D341Med (cell line): ENCODE data around the gene LAIR2.

ENCODE experiments used
- DNase-seq: peaks from one replicate; pipeline ENCODE4 v3.0.0; 2012; ENCODE audit warnings: low spot score

Gene LAIR2, protein sequence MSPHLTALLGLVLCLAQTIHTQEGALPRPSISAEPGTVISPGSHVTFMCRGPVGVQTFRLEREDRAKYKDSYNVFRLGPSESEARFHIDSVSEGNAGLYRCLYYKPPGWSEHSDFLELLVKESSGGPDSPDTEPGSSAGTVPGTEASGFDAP

DNA sequence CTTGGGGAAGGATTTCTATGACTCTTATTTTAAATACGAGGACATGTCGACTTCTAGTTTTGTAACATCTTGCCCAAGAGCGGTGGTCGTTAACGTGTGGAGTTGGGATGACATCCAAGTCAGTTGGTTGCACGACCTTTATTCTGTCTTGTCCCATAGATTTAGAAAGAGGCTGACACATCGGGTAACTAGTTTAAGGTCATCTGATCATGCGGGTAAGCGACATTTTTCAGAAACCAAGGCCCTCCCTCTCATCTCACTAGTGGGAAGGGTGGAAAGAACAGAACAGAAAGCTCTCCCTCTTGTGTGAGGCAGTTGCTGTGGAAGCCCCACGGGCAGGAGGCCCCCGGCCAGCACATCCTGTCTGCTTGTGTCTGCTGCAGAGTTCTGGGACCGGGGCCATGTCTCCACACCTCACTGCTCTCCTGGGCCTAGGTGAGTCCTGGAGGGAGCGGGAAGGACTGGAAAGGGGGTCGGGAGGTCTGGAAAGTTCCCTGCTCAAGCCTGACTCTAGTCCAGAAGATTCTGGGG lies at the start of gene LAIR2:
Gene LAIR2, plus strand, starts transcription at position 314 of the 531 bp plus-strand sequence. Its CDS starts 88 bp downstream, at position 402.
- DNase-seq, result no peak

DNA sequence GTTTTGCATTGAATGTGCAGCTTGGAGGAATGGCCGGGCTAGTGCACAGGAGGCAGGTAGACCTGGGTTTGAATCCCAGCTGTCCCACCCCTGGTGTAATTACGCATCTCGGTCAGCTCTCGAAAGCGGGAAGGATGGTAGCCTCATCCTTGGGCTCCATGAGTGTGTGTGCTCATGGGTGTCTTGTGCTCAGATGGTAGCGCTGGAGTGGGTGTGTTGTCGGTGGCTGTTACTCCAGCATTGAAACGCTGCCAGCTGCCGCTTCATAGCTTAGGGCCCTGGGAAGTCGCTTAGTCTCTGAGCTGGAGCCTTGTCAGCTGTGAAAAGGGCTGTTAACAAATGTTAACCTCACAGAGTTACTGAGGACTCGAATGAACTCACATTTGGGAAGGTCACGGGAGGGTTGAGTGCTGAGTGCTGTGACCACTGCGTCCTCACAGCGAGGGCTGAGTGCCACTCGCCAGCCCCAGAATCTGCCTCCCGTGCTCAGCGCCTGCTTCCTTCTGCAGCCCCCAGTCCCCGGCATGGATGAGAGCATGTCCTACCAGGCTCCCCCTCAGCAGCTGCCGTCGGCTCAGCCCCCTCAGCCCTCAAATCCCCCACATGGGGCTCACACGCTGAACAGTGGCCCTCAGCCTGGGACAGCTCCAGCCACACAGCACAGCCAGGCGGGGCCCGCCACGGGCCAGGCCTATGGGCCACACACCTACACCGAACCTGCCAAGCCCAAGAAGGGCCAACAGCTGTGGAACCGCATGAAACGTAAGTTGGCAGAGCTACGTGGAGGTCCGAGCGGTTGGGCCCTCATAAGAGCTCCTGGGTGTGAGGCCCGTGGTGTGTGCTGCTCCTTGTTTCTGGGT lies 48.5 kb upstream of the LAIR2 start:
- DNase-seq, result no peak

DNA sequence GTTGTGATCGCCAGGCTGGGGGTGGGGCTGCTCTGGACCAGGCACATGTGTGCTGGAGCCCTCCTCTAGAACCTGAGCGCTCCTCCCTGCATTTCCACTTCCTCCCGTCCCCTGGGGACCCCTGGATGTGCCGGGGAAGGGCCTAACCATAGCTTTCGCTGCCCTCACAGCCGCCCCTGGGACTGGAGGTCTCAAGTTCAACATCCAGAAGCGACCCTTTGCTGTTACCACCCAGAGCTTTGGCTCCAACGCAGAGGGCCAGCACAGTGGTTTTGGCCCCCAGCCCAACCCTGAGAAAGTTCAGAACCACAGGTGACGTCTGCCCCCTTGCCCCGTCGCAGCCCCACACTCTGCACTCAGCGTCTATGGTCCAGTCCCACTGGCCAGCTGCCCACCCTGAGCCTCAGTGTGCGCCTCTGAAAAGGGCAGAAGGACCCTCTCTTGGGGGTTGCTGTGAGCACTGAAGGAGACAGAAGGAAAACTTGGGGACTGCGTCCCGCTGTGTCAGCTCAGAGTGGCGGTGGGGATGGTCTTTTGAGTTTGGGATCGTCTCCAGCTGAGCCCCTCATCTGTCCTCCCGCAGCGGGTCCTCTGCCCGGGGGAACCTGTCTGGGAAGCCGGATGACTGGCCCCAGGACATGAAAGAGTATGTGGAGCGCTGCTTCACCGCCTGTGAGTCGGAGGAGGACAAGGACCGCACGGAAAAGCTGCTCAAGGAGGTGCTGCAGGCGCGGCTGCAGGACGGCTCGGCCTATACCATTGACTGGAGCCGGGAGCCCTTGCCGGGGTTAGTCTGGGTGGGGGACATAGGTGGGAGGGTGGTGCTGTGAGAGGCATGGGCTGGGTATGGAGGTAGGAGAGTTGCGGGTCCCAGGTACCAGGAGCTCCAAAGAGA lies 47.6 kb upstream of the LAIR2 start:
- no peak for DNase-seq

DNA sequence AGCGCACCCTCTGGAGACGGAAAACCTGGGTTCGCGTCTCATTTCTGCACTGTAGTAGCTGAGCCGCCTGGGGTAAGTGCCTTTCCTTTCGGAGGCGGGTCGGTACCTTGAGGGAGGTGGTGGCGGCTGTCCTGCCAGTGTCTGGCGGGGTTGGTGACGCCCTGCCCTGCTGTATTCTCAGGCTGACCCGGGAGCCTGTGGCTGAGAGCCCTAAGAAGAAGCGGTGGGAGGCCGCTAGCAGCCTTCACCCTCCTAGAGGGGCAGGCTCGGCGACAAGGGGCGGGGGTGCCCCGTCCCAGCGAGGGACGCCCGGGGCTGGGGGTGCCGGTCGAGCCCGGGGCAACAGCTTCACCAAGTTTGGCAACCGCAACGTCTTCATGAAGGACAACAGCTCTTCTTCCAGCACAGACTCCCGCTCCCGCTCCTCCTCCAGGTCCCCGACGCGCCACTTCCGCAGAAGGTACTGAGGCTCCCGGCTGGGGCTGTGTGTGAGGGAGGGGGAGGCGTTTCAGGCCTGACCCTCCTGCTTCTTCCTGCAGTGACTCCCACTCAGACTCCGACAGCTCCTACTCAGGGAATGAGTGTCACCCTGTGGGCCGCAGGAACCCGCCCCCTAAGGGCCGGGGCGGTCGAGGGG lies 46.7 kb upstream of the LAIR2 start:
- no peak for DNase-seq

DNA sequence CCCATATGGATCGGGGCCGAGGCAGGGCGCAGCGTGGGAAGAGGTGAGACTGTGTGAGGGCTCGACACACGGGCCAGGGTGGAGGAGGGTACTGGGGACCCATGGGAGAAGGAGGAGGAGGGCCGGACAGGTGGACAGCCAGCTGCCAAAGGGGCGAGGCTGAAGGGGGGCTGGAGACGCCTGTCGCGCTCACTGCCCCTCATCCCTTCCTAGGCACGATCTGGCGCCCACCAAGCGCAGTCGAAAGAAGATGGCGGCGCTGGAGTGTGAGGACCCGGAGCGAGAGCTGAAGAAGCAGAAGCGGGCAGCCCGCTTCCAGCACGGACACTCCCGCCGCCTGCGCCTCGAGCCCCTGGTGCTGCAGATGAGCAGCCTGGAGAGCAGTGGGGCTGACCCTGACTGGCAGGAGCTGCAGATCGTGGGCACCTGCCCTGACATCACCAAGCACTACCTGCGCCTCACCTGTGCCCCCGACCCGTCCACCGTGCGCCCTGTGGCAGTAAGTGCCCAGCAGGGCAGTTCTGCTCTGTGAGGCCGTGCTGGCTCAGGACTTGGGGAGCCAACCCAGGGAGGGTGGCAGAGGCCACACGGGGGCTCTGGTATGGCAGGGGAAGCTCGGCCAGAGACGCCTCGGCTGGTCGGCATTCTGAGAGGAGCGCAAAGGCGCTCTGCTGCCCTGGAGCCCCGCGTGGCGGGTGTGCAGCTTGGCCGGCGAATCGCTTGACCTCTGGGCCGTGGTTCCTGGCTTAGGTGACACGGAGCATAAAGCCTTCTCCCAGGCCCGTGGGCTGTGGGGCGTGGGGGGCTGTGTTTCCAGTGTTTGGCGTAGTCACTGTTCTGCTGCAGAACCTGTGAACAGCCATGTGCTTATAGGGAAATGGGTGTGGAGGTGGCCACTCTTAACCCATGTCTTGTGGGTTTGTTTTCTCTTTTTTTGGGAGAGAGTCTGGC lies 45.9 kb upstream of the LAIR2 start:
- DNase-seq, result no peak

DNA sequence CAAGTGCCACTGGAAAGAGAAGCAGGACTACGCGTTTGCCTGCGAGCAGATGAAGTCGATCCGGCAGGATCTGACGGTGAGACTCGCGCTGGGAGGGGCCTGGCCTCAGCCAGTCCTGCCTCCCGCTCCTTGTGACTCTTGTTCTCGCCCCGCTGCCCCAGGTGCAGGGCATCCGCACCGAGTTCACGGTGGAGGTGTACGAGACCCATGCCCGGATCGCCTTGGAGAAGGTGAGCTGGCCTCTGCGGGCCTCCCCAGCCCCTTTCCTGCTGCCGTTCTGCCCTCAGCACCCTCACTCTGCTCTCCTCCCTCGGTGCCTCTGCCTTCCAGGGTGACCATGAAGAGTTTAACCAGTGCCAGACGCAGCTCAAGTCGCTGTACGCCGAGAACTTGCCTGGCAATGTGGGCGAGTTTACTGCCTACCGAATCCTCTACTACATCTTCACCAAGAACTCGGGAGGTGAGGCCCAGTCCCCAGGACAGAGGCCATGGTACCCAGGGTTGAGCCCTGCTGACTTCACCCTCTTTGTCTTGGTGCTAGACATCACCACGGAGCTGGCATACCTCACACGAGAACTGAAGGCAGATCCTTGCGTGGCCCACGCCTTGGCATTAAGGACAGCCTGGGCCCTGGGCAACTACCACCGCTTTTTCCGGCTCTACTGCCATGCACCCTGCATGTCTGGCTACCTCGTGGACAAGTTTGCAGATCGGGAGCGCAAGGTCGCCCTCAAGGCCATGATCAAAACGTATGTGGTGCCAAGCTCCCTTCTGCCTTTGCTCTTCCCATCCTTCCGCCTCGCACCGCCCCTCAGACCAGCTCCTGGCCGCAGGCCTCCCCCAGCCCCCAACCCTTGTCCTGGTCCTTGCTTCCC lies 44.6 kb upstream of the LAIR2 start:
- no peak for DNase-seq

DNA sequence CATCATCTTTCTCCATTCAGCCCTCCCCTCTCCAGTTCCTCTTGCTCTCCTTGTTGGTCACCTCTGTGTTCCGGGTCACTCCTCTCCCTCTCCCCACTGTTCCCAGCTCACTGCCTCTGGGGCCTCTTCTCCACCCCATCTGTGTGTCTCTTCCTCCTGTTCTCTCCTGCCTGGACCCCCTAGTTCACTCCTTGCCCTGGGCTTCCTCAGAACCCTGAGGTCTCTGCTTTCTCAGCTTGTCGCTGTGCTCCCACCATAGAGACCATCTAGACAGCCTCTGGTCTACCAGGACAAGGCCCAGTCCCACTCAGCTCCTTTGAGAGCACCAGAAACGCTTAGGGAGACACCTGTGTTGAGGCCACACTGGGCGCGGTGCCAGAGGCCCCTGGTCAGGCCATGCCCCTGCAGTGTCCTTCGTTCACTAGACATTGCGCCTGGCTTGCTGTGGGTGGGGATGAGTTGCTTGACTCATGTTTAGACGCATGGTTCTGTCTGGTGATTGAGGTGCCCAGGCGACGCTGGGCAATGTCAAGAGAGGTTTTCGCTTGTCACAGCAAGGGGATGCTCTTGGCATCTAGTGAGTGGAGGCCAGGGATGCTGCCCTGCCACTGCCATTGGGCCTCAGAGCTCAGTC lies 43.9 kb upstream of the LAIR2 start:
- no peak for DNase-seq

DNA sequence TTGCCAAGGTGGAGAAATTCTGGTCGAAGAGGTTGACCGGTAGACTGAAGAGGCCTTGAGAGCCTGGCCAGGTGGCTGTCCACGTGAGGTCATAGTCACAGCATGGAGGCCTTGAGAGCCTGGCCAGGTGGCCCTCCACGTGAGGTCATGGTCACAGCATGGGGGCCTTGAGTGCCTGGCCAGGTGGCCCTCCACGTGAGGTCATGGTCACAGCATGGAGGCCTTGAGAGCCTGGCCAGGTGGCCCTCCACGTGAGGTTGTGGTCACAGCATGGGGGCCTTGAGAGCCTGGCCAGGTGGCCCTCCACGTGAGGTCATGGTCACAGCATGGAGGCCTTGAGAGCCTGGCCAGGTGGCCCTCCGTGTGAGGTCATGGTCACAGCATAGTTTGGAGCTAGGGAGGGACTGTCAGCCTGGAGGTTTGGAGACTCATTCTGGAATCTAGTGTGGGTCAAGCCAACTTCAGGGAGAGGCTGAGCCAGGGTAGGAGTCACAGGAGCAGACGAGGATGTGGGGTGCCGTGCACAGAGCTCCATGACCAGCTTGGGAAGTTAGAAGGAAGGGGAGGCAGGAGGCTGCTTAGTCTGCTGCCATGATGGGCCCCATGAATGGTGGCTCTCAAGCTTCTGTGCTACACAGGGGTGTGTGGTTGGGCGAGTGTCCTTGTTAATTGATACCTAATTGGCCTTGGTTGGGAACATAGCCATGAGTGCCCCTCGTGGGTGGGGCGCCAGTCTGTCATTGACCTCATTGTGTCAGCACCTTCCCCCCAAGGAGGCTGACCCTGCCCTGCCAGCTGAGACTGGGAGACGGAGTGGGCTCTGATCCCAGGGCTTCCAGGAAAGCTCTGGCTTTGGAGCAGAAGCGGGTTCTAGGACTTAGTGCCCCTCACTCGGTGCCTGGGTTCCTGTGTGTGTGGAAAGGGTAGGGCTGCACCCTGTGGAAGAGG lies 43.1 kb upstream of the LAIR2 start:
- DNase-seq, result no peak

DNA sequence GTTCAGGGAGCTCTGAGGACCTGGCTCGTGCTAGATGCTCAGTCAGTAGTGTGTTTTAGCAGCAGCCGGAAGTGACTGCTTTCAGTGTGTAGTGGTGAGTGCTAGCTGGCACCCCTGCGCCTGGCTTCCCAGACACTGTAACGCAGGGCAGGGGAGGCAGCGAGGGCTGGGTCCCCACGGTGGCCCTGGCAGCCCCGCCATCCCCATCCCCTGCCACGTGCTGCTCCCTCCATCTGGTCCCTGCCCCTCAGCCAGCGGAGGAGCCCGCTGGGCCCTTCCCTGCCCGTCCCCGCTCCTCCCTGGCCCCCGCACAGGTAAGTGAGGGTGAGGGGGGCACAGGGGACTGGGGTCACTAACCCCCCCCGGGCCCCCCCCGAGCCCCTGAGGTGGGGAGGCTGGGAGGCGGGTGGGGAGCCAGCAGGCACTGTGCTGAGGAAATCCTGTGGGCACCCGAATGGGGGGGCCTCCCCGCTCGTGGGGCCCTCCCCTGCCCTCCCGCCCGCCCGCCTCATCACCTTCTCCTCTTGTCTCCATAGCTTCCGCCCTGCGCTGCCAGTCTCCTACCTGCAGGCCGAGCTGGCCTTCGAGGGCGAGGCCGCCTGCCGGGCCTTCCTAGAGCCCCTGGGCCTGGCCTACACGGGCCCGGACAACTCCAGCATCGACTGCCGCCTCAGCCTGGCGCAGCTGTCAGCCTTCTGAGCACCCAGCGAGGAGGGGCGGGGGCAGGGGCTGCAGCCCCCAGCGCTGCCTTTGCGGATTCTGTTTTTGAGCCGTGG lies 42.2 kb upstream of the LAIR2 start:
- no peak for DNase-seq

DNA sequence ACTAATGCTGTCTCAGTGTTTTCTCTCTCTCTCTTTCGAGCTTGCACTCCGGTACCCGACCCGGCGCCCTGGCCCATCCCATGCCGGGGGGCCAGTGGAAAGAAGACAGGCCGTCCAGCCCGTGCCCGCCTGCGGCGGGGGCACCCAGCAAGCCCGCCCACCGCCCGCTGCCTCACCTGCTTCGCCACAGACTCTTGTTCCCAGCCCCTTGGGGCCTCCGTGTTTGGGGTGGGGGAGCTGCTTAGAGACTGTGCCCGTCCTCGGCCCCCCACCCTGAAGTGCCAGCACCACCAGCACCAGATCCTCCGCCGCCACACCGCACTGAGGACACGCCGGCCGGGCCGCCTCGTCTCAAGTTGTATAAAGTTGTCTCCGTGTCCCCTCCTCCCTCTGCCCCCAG lies 41.4 kb upstream of the LAIR2 start:
- DNase-seq, result no peak

DNA sequence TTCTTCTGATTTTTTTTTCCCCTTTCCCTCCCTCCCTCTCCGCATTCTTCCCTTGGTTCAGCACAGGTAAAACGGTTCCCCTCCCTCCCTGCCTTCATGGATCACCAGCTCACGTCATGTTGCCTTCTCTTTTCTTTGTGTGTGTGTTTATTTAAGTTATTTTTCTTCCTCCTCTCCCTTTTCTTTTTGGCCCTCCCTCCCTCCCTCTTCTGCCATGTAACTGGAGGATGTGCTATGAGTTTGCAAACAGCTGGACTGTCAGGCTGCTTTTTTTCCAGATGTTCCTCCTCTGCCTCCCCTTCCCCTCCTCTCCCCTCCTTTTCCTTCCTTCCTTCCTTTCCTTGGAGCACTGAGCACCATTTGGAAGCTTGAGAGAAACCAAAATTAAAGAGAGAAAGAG lies 41.0 kb upstream of the LAIR2 start:
- no peak for DNase-seq

DNA sequence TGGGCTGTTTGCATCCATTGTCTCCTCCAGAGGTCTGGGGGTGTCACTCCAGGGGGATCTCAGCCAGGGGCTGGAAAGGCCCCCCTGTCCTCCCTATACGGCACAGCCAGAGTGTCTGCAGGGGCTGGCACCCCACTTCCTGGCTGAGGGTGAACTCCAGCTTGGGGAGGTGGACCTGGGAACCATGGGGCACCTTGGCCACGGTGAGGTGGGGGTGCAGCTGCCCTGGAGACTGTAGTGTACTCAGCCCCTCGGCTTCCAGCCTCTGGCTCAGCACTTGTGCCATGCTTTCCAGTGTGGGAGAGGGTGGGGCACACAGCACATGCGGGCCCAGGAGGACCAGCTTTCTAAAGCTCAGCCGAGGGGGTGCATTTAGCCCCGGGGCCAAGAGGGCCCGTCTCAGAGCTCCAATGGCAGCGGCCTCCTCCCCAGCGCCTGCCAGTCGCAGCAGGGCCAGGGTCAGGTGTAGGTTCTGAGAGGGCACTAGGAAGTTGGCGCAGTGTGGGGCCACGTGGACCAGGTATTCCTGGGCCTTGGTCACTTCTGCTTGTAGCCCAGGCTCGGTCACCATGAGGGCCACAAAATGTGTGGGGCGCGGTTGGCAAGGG lies 40.5 kb upstream of the LAIR2 start:
- no peak for DNase-seq

DNA sequence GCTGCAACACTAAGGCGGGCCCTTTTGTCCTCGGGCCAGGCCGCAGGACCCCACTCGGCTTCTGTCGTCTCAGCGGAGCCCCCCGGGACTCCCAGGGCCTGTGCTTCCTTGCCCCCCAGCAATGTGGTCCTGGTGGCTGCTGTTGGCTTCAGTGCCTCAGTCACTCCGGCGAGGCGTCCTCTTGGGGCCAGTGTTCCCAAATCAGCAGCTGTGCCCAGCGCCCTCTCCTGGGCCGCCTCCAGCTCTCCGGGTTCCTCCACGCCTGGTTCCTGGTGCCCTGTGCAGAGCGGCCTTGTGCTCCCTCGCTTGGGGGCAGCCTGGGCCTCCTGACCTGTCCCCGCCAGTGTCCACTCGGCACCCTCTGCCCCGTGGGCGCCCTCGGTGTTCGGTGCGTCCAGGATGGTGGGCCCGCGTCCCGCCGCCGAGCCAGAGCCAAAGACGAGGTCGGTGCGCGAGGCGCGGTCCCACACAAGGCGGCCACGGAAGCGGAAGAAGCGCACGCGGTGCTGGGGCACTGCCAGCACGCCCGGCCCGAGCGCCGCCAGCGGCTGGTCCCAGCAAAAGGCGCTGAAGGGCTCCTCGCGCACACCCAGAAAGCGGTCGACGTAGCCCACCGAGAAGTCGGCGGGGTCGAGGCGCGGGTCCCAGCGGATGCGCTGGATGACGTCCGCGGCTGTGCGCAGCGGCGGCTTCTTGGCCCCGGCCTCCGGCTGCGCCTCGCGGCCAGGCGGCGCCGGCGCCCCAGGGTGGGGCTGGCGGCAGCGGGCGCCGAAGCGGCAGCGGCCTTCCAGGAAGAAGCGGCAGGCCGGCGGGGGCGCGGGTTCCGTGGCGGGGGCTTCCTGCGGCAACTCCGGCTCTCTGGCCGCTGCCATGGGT lies 39.7 kb upstream of the LAIR2 start:
- DNase-seq, result peak; percentile 65

DNA sequence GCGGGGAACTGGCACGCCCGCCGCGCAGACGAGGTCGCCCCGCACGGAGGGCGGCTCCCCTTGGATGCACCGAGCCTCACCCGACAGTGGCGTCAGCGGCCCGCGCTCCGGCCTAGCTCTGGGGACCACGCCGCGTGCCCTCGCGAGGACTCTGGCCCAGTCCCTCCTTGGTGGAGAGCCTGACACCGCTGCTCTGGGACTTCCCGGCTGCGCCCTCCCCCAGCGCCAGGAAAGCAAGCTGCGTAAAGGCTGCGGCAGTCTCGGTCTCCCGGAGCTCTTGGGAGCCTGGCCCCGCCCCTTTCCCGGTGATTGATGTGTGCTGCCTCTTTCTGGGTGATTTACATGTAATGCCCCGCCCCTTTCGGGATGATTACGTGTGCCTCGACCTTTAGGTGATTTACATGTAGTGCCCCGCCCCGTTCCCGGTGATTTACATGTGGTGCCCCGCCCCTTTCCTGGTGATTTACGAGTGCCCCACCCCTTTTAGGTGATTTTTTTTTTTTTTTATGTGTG lies 39.0 kb upstream of the LAIR2 start, which contains the start of gene LENG9:
Gene LENG9, minus strand, starts transcription at position 248 of the 513 bp plus-strand sequence. CDS start 252 bp downstream, outside the sequence.
- peak; percentile 78 for DNase-seq

DNA sequence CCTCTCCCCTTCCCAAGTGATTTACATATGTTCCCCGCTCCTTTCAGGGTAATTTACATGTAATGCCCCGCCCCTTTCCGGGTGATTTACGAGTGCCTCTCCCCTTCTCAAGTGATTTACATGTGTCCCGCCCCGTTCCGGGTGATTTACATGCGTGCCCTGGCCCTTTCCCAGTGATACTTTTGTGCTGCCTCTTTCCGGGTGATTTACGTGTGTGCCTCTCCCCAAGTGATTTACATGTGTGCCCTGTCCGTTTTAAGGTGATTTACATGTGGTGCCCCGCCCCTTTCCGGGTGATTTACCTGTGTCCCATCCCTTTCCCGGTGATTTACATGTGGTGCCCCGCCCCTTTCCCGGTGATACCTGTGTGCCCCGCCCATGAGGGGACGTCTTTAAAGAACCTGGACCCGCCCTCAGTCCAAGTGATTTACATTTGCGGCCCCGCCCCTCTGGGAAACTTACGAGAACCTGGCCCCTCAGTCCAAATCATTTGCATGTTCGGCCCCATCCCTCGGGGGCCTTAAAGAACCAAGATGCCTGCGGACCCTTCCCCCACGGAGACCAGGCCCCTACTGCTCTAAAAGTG lies 38.5 kb upstream of the LAIR2 start:
- peak; percentile 64 for DNase-seq
